Stimulated activated CD8-positive, alpha-beta memory T cell treated with anti-CD3 and anti-CD28 coated beads, Interleukin-4, amount 100 ng/mL, for 24 hours (primary cell): ENCODE measurements around the gene PASK.
A peak's percentile ranks its signal among the peaks of the same experiment; 100 is the strongest.

Experiments used
- DNase-seq: peaks from one replicate; pipeline ENCODE4 v3.0.0-alpha.2; 2020; ENCODE audit warnings: low read depth

Gene PASK

GRCh38 chr2:241064802-241065354 is 84.4 kb downstream of the PASK start:
- no peak for DNase-seq

GRCh38 chr2:241064008-241064801 is 85.1 kb downstream of the PASK start:
- peak; percentile 21 for DNase-seq

GRCh38 chr2:241063587-241063986 is 85.7 kb downstream of the PASK start:
- no peak for DNase-seq

GRCh38 chr2:241063093-241063551 is 86.2 kb downstream of the PASK start:
- DNase-seq, result no peak

- DNase-seq, result no peak
These were observed 86.7 kb downstream of the PASK start for GRCh38 chr2:241062389-241063092.

- DNase-seq, result no peak
These were observed 88.0 kb downstream of the PASK start for GRCh38 chr2:241061275-241061674.
